ENCODE data around the gene UFD1.
"Not testable (repeated sequence)": the region's sequence is repeated elsewhere in the genome, so short reads cannot be mapped to it uniquely, and the experiment has no call there.

The UFD1 gene

GRCh38 chr22:19448739-19449421 lies 30.1 kb downstream of the UFD1 start:
- DNase-seq (ENCODE audit: low spot score): no peak

DNA sequence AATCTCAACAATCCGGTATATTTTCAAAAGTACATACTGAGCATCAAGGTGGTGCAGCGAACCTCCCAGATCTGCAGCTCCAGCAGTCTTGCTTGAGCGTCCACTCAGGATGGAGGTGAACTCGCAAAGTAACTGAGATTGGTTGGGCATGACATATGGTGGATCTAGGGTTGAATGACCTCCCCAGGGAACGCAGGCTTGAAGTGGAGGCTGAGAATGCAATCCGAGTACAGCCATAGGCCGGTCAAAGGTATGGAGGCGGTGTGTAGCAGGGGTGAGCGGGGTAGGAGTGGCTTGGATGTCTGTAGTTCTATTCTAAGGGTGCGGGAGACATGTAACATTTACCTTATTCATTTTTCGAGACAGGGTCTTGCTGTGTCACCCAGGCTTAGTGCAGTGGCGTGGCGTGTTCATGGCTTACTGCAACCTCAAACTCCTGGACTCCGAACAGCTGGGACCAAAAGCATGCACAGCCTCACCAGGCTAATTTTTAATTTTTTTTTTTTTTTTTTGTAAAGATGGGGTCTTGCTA lies 30.9 kb downstream of the UFD1 start:
- peak; percentile 64 for DNase-seq (ENCODE audit: low spot score)

DNA sequence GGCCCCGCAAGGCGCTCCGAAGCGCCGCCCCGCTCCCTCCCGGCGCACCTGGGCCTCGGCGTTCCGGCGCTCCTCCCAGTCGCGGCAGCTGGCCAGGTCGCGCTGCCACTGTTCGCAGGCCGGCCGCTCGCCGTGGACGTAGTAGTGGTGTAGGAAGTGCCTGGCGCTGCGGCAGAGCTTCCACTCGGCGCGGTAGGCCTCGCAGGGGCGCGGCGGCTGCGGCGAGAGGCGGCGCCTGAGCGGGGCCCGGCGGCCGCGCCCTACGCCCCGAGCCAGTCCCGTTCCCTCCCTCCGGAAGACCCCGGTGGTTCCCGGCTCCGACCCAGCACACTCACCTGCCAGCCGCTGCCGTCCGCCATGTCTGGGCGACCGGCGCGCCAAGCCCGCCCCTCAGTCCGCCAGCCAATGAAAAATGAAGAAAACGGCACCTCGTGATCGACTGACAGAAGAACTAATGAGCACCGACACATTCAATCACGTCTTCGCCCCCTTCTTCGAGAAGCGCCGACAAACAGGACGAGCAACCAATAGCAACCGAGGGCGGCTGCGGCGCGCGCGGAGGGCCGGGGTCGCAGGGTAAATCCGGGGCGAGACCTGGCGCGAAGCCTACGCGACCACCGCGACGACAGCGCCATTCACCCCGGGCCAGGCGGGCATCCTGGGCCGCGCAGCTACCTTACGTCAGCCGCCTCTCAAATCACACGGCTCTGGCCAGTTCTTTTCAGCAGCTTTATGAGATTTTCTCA lies 31.5 kb downstream of the UFD1 start, which contains the start of gene C22orf39:
TSS of gene C22orf39 (minus strand) at position 382 of the 746 bp plus-strand sequence. CDS start at position 359, 23 bp downstream.
- peak; percentile 98 for DNase-seq (ENCODE audit: low spot score)

DNA sequence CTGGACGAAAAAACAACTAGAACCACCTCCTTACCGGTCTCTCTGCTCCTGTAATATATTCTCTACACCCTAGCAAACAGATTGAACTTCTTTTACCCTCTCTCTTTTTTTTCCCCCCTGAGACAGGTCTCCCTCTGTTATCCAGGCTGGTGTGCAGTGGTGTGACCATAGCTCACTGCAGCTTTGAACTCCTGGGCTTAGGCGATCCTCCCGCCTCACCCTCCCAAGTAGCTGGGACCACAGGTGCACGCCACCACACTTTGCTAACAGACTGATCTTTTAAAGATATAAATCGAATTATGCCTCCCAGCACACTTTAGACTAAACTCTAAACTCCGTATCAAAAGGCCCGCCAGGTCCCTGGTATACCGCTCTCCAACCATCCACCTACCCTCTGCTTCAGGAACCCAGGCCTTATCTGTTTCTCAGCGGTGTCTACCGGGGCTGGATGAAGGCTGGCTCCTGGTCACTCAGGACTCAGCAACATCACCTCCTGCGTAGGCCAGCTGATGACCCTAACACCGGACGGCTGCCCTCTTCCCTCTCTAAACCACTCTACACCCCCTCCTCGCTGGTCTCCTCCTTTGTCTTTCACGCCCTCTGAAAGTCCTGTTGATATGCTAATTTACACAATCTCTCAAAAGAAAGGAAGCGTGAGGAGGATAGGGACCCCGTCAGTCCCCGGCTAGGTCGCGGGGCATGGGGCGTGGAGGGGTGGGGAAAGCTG lies 32.2 kb downstream of the UFD1 start:
- DNase-seq (ENCODE audit: low spot score): peak; percentile 51

- not testable (repeated sequence) for DNase-seq (ENCODE audit: low spot score)
Measured at GRCh38 chr22:19445279-19445982, 33.6 kb downstream of the UFD1 start.

- no peak for DNase-seq (ENCODE audit: low spot score)
Measured at GRCh38 chr22:19443544-19444211, 35.3 kb downstream of the UFD1 start.

DNA sequence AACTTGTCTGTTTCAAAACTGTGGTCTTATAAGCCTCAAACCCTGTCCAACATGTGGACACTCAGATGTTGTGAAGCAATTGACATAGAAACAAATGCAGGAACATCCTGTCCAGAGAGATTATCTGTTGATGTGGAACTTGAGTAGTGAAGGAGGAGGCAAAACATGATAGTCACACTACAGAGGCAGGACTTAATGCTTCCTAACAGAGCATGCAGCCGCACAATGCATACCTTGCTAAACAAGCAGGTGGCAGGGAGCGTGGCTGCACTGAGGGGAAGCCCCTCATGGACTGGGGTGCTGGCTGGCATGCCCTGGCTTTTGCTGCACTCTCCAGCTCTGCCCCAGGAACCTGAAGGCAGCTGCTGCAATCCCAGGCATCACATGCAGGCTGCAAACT lies 36.8 kb downstream of the UFD1 start:
- DNase-seq (ENCODE audit: low spot score): no peak

DNA sequence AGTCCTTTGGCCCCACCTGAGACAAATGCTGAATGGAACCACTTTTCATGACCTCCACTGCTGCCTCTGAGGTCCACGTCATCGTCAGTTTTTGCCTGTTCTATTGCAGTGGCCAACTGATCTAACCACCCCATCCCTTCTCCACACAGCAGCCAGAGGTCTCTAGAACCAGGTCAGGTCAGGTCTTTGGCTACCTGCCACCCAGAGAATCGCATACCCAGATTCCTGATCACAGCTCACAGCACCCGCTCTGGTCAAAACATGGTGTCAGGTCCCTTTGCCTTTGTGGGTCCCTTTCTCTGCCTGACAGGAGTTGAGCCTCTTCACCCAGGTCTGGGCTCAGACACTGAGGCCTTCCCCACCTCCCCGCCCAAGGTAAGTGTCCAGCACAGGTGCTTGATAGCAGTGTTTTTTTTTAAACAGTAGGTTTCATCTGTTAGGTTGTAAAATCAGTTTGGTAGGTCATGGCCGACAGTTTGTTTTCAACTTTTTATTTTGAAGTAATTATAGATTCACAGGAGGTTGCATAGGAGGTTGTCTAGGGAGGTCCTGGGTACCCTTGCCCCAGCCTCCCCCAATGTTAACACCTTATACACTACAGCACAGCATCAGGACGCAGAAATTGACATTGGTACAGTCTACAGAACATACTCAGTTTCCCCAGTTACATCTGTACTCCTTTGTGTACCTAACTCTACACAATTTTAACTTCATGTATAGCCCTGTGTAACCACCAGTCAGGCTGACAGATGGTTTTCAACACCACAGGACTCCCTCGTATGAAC lies 38.4 kb downstream of the UFD1 start:
- no peak for DNase-seq (ENCODE audit: low spot score)

GRCh38 chr22:19438298-19438697 lies 40.7 kb downstream of the UFD1 start:
- DNase-seq (ENCODE audit: low spot score): no peak

DNA sequence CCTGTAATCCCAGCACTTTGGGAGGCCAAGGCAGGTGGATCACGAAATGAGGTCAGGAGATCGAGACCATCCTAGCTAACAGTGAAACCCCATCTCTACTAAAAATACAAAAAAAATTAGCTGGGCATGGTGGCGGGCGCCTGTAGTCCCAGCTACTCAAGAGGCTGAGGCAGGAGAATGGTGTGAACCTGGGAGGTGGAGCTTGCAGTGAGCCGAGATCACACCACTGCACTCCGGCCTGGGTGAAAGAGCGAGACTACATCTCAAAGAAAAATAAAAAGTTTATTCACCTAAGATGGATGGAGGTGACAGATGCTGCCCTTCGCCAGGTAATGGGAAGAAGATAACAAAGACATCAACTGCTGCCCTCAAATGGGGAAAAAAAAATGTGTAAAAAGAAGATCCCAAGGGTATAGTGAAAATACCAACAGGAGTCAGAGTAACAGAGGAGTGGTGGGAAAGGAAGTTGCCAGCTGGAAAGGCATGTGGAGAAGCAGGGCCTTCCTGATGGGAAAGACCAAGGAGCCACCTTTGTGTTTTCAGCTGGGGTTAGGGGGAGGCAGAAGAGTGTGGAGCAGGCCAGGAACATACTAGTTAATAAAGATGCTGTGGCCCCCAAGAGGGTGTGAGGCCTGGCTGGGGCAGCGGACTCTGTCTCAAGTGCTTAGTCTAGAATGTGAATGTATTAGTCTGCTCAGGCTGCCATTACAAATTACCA lies 42.4 kb downstream of the UFD1 start:
- not testable (repeated sequence) for DNase-seq (ENCODE audit: low spot score)

- no peak for DNase-seq (ENCODE audit: low spot score)
Measured at GRCh38 chr22:19434829-19435580, 44.0 kb downstream of the UFD1 start.

- DNase-seq (ENCODE audit: low spot score): no peak
Measured at GRCh38 chr22:19434401-19434800, 44.6 kb downstream of the UFD1 start.

DNA sequence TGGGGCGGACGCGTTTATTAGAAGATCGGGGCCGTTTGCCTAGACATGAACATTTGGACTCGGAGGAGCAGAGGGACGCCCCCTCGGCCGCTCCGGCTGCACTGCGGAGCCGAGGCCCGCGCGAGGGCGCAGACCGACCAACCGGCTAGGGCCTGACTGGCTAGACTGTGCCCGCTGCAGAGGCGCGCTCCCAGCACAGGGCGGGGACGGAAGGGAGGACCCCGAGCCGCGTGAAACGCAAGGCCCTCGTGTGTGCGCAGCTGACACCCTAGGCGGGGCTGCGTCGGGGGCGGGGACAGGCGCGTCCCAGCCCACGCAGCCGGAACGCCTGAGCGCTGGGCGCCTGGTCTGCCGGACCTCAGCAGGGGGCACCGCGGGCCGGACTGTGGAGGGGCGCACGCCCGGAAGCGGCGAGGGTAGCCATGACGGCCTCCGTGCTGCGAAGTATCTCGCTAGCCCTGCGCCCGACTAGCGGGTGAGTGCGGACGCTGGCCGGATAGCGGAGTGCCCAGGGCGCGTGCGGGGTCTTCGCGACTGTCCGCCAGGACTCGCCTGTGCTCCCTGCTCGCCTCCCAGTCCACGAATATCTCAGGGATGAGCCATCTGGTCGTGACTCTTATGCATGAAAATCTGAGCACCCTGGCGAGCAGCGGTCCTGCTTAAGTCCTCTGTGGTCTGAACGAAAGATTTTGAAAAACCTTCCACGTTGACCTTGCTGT lies 46.7 kb downstream of the UFD1 start, which contains the start of gene MRPL40:
TSS of gene MRPL40 (plus strand) at position 413 of the 719 bp plus-strand sequence. CDS start at position 423, 10 bp downstream.
- DNase-seq (ENCODE audit: low spot score): peak; percentile 97

- DNase-seq (ENCODE audit: low spot score): peak; percentile 86
Measured at GRCh38 chr22:19431649-19432132, 47.3 kb downstream of the UFD1 start, which contains the start of gene HIRA. TSS of gene HIRA (minus strand) at chr22:19431733. CDS start at chr22:19431476, 257 bp downstream.

GRCh38 chr22:19430890-19431541 lies 48.0 kb downstream of the UFD1 start:
- DNase-seq (ENCODE audit: low spot score): peak; percentile 36

GRCh38 chr22:19429950-19430889 lies 48.8 kb downstream of the UFD1 start:
- peak; percentile 70 for DNase-seq (ENCODE audit: low spot score)
